Mesenchymal stem cell (in vitro differentiated cells and primary cell): Measurements from ENCODE around the gene ZNF610. TPM values are rescaled to one million over a fixed set of nuclear protein-coding genes. Genes with fewer than 3 reads are reported as not detected.

Source experiments
- small RNA-seq: library from polyadenylated mRNA; stranded (forward); fragments of <200 nt; extraction: miRNeasy Mini kit (QIAGEN cat#:217004); gene quantifications from one replicate; pipeline ENCODE3, GENCODE V24; 2013; ENCODE audit warnings: low read depth

The ZNF610 gene

Small RNAs within 50 kb of the gene (small RNA-seq; reads per million reads assigned to genes)
- not detected for gene AC010332.1
